ENCODE results near the gene FRAT1.

FRAT1 gene

DNA sequence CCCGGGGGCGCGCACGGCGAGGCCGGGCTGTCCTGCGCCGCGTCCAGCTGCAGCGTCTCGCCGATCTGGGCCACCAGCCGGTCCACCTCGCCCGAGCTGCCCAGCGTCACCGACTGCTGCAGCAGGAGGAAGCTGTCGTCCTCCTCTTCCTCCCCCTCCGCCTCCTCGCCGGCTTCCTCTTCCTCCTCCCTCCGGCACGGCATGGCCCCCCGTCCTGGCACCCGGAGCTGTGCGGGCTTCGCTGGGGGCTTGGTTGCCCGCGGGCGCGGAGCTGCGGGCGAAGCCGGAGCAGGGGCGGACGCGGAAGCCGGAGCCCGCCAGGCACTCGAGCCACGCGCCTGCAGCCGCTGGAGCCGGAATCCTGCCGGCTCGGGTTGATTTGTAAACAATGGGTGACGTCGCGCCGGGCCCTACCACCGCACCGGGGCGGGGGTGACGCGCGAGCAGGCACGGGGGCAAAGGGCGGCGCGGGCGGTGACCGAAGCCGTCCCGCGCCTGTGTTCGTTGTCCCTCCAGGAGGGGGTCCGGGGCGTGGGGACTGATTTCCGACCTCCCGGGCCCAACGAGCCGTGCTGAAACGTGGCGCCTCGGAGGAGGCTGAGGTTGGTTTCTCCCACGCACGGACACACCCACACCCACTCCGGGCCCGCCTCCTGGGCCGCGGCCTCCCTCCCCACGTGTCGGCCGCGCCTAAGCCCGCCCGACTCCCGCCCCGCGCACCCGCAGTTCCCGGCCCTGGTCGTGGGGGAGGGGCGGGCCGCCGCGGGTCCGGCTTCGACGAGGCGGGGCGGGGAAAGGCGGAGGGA is 15.5 kb downstream of the FRAT1 start, which contains the start of gene FRAT2:
FRAT2 (minus strand) TSS at position 360 of the 806 bp plus-strand sequence; CDS start at position 203, 157 bp downstream.
- Histone ChIP-seq H3K9me3 (ENCODE audit: control insufficient read depth, insufficient read depth, low read length) (no peaks in the 10 kb centered on the region), H3K9me2 (replicated peaks; ENCODE audit: control insufficient read depth, low read length) (no peaks in the 10 kb centered on the region), H3K27ac (ENCODE audit: low read depth, low read length) (peak within 1 kb of the TSS; percentile 61), H3K79me2 (ENCODE audit: control insufficient read depth, low read length) (peaks cover 34% of the 10 kb centered on the region), H3K36me3 (ENCODE audit: control insufficient read depth, low read length) (peaks cover 10% of the 10 kb centered on the region), H3K27me3 (ENCODE audit: control insufficient read depth, low read length) (peaks cover 23% of the 10 kb centered on the region), H3K4me3 (ENCODE audit: low read length) (peak within 1 kb of the TSS; percentile 87), H3F3A (ENCODE audit: control insufficient read depth, insufficient read depth) (peaks cover 4% of the 10 kb centered on the region; the same call in 1 of the 2 replicates), H3K4me1 (ENCODE audit: control insufficient read depth, low read length) (peaks cover 39% of the 10 kb centered on the region), H3K4me2 (ENCODE audit: low read length) (peak within 1 kb of the TSS; percentile 78), H4K20me1 (ENCODE audit: control insufficient read depth, insufficient read depth, low read depth, low read length) (no peaks in the 10 kb centered on the region)
- TF ChIP-seq, protein P1, sequence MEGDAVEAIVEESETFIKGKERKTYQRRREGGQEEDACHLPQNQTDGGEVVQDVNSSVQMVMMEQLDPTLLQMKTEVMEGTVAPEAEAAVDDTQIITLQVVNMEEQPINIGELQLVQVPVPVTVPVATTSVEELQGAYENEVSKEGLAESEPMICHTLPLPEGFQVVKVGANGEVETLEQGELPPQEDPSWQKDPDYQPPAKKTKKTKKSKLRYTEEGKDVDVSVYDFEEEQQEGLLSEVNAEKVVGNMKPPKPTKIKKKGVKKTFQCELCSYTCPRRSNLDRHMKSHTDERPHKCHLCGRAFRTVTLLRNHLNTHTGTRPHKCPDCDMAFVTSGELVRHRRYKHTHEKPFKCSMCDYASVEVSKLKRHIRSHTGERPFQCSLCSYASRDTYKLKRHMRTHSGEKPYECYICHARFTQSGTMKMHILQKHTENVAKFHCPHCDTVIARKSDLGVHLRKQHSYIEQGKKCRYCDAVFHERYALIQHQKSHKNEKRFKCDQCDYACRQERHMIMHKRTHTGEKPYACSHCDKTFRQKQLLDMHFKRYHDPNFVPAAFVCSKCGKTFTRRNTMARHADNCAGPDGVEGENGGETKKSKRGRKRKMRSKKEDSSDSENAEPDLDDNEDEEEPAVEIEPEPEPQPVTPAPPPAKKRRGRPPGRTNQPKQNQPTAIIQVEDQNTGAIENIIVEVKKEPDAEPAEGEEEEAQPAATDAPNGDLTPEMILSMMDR (IDR thresholded peaks at IDR 0.05; ENCODE audit: low read depth, low read length, poor library complexity, severe bottlenecking): no peak
- no peak for TF ChIP-seq EZH2phosphoT487 (IDR thresholded peaks at IDR 0.05; ENCODE audit: borderline replicate concordance, low read length)

DNA sequence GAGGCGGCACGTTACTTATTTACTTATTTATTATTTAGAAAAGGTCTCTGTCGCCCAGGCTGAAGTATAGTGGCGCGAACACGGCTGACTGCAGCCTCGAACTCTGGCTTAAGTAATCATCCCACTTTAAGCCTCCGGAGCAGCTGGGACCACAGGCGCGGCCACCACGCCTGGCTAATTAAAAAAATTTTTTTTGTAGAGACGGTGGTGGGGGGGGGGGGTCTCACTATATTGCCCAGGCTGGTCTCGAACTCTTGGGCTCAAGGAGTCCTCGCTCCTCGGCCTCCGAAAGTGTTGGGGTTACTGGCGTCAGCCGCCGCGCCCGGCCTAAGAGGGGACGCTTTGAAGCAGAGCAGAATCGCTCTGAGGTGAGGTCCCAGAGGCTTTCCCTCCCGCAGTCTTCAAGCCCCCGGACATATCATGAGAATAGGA is 16.1 kb downstream of the FRAT1 start:
- peak overlapping the region; percentile 78 for H3K4me2 ChIP-seq (ENCODE audit: low read length)
- H3K4me3 ChIP-seq (ENCODE audit: low read length): peak overlapping the region; percentile 87
- peaks cover 23% of the 10 kb centered on the region for H3K27me3 ChIP-seq (ENCODE audit: control insufficient read depth, low read length)
- H3F3A ChIP-seq (ENCODE audit: control insufficient read depth, insufficient read depth): peaks cover 4% of the 10 kb centered on the region; the same call in 1 of the 2 replicates
- H3K36me3 ChIP-seq (ENCODE audit: control insufficient read depth, low read length): peaks cover 7% of the 10 kb centered on the region
- peaks cover 31% of the 10 kb centered on the region for H3K79me2 ChIP-seq (ENCODE audit: control insufficient read depth, low read length)
- H3K9me3 ChIP-seq (ENCODE audit: control insufficient read depth, insufficient read depth, low read length): no peaks in the 10 kb centered on the region
- no peak for TF ChIP-seq EZH2phosphoT487 (IDR thresholded peaks at IDR 0.05; ENCODE audit: borderline replicate concordance, low read length)
- TF ChIP-seq, protein P1 (IDR thresholded peaks at IDR 0.05; ENCODE audit: low read depth, low read length, poor library complexity, severe bottlenecking): no peak
- no peaks in the 10 kb centered on the region for H3K9me2 ChIP-seq (replicated peaks; ENCODE audit: control insufficient read depth, low read length)
- peaks cover 39% of the 10 kb centered on the region for H3K4me1 ChIP-seq (ENCODE audit: control insufficient read depth, low read length)
- H4K20me1 ChIP-seq (ENCODE audit: control insufficient read depth, insufficient read depth, low read depth, low read length): no peaks in the 10 kb centered on the region
- H3K27ac ChIP-seq (ENCODE audit: low read depth, low read length): no peak overlapping the region

DNA sequence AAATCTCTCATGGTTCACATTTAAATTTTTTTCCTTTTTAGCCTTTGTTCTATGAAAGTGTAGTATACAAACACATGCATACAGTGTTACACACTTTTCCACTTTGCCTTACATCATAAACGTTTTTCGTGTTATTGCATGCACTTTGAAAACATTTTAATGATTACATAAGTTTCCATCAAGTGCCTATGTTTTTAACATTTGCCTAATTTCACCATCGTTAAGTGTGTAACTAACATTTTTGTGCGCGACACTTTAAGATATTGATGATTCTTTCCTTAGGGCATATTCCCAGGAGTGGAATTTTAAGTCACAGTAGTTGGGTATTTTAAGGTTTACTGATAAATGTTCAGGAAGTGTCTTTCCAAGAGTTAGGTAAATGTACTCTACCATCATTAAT is 16.9 kb downstream of the FRAT1 start:
- peaks cover 29% of the 10 kb centered on the region for H3K79me2 ChIP-seq (ENCODE audit: control insufficient read depth, low read length)
- H3K4me1 ChIP-seq (ENCODE audit: control insufficient read depth, low read length): peaks cover 39% of the 10 kb centered on the region
- peaks cover 4% of the 10 kb centered on the region; the same call in 1 of the 2 replicates for H3F3A ChIP-seq (ENCODE audit: control insufficient read depth, insufficient read depth)
- no peaks in the 10 kb centered on the region for H3K9me2 ChIP-seq (replicated peaks; ENCODE audit: control insufficient read depth, low read length)
- no peak overlapping the region for H3K27ac ChIP-seq (ENCODE audit: low read depth, low read length)
- no peak overlapping the region for H3K4me3 ChIP-seq (ENCODE audit: low read length)
- H4K20me1 ChIP-seq (ENCODE audit: control insufficient read depth, insufficient read depth, low read depth, low read length): no peaks in the 10 kb centered on the region
- TF ChIP-seq, protein P1 (IDR thresholded peaks at IDR 0.05; ENCODE audit: low read depth, low read length, poor library complexity, severe bottlenecking): no peak
- no peak for TF ChIP-seq EZH2phosphoT487 (IDR thresholded peaks at IDR 0.05; ENCODE audit: borderline replicate concordance, low read length)
- peaks cover 23% of the 10 kb centered on the region for H3K27me3 ChIP-seq (ENCODE audit: control insufficient read depth, low read length)
- H3K9me3 ChIP-seq (ENCODE audit: control insufficient read depth, insufficient read depth, low read length): no peaks in the 10 kb centered on the region
- H3K36me3 ChIP-seq (ENCODE audit: control insufficient read depth, low read length): peaks cover 7% of the 10 kb centered on the region
- H3K4me2 ChIP-seq (ENCODE audit: low read length): peak overlapping the region; percentile 40
